CD4-positive, alpha-beta T cell treated with Interleukin-6 for 4 hours (primary cell): ENCODE results near the gene XRCC5.
"Not testable (repeated sequence)": the region's sequence is repeated elsewhere in the genome, so short reads cannot be mapped to it uniquely, and the experiment has no call there.

Experiments used
- DNase-seq: peaks from one replicate; pipeline ENCODE4 v3.0.0-alpha.2; 2020; ENCODE audit warnings: mixed read lengths

The XRCC5 gene

DNA sequence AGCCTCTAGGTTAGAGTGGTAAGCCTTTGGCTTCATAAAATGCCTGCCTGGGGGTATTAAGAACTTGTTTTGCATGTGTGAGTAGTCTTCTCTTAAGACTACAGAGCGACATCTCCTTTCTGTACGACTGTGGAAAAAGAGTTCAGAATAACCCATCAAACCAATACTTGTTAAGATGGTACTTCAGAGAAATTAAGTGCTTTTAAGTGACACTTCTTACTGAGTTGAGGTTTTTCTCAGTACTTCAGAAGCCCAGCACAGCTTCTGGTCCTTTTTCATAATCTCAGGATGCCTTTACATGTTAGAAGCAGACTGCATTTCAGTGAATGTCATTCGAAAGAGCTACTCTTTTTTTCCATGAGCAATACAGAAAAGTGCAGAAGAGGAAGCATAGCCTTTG is 10.8 kb downstream of the XRCC5 start:
- DNase-seq, result no peak

DNA sequence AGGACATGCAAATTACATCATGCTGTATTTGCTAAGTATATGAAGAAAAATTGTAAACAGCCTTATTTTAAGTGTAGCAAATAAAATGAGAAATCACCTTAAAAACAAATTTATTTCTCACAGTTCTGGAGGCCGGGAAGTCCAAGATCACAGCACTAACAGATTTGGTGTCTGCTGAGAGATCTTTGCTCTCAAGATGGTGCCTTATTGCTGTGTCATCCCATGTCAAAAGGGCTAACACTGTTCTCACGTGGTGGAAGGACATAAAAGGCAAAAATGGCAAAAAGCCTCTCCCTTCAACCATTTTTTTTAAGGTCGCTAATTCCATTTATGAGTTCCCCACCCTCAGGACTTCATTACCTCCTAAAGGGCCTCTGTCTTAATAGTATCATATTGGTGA is 12.1 kb downstream of the XRCC5 start:
- no peak for DNase-seq

- no peak for DNase-seq
These were observed 17.8 kb downstream of the XRCC5 start for GRCh38 chr2:216126943-216127342.

- no peak for DNase-seq
These were observed 21.3 kb downstream of the XRCC5 start for GRCh38 chr2:216130346-216130971.

GRCh38 chr2:216131175-216131926 is 22.2 kb downstream of the XRCC5 start:
- DNase-seq, result no peak

GRCh38 chr2:216132585-216132984 is 23.4 kb downstream of the XRCC5 start:
- DNase-seq, result no peak

- DNase-seq, result no peak
These were observed 24.2 kb downstream of the XRCC5 start for GRCh38 chr2:216133397-216133796.

- DNase-seq, result no peak
These were observed 25.9 kb downstream of the XRCC5 start for GRCh38 chr2:216134958-216135541.

GRCh38 chr2:216139884-216140283 is 30.7 kb downstream of the XRCC5 start:
- peak; percentile 43 for DNase-seq

DNA sequence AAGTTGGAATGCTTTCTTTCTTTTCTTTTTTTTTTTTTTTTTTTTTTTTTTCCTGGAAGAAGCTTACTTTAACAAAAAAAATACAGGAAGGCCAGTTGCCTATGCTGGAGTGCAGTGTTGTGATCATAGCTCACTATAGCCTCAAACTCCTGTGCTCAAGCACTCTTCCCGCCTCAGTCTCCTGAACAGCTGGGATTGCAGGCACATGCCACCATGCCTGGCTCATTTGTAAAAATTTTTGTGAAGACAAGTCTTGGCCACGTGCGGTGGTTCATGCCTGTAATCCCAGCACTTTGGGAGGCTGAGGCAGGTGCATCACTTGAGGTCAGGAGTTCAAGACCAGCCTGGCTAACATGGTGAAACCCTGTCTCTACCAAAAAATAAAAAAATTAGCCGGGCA is 32.4 kb downstream of the XRCC5 start:
- DNase-seq, result not testable (repeated sequence)

- DNase-seq, result peak; percentile 12
These were observed 33.4 kb downstream of the XRCC5 start for GRCh38 chr2:216142540-216142939.

GRCh38 chr2:216144372-216144771 is 35.2 kb downstream of the XRCC5 start:
- DNase-seq, result no peak

GRCh38 chr2:216144857-216145256 is 35.7 kb downstream of the XRCC5 start:
- DNase-seq, result no peak

DNA sequence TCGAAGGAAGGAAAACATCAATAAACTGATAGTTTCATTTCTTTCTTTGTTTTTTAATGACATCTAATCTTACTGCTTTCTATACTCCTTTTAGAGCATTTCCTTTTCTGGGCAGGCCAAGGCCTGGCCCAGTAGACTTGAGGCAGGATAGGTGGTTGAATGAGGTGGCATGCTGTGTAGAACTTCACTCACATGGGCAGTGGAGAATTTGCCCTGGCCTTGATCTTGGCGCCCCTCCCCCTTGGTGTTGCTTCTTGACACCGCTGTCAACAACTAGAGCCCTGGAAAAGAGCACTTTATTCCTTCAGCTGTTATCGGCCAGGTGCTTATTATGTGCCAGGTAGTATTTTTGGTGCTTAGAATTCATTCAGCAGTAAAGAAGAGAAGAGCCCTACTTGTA is 37.4 kb downstream of the XRCC5 start:
- DNase-seq, result no peak

DNA sequence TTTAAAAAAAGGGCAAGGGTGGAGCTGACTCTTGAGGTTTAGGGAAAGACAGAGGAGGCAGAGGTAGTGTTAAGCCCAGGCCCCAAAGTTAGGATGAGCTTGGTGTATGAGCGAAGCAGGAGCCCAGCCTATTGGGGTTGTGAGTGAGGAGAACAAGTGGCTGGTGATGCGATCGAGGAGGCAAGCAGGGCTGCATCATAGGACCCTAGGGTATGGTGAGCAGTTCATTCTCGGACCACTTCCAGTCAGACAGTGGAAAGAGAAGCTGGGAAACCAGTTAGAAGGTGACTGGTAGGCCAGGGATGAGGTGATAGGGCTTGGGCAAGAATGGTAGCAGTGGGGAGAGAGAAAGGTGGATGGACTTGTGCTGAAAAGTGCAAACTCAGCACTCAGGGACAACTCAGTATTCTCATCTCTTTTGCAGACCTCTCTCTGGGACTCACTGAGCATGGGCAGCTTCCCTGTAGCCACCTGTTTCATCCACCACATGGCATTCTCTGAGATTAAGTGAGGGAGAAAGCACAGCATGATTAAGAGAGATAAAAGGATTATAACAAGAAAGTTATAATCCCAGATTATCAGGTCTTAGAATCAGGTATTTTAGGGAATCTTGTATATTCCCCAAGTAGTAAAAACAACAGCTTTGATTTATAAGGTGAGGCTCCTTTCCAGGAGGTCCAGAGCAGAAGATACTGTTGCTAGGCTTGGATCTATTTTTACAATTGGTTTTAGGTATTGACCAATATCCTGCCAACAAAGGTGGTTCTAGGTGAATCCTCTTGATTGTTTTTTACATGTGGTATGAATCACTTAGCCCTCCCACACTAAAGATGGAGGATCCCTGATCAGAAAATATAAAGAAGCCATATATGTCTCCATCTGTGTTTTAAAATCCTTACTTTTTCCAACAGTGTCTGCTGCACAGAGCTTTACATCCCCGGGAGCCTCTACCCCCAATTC is 38.3 kb downstream of the XRCC5 start:
- no peak for DNase-seq

GRCh38 chr2:216148983-216149382 is 39.8 kb downstream of the XRCC5 start:
- no peak for DNase-seq

DNA sequence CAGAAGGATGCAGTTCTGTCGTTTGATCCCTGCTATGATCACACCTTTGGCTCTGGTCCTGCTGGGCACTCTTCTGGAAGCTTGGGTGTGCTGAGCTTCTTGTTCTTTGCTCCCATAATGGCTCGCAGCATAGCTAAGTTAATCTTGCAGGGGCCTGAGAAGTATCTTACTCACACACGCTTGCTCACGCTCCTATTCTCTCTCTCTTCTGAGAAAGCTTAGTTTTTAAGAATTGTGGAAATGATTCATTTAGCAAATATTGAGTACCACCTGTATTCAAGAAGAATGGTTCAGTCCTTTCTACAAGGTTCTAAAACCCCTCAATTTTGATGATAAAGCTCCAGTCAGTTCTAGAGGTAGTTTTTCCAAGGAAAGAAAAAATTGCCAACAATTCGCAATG is 40.6 kb downstream of the XRCC5 start:
- DNase-seq, result no peak

GRCh38 chr2:216151313-216152025 is 42.3 kb downstream of the XRCC5 start:
- DNase-seq, result no peak

- DNase-seq, result no peak
These were observed 46.8 kb downstream of the XRCC5 start for GRCh38 chr2:216155954-216156353.

DNA sequence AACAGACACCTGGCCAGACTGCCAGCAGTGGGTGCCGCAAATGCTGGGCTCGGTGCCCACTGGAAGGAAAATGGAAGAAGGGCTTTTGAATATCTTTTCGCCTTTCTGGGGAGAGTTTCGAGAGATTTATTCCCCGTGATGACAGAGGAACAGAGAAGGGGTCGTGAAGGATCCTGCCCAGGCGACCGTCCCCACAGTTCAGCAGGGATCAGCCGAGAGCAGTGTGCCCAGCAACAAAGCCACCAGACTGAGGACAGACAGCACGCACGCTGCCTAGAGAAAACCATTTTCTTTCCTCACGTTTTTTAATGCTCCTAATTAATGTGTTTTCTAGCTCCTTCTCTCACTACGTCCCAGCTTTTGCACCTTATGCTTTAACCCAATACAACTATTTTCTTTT is 47.7 kb downstream of the XRCC5 start:
- no peak for DNase-seq

GRCh38 chr2:216159144-216159543 is 50.0 kb downstream of the XRCC5 start:
- DNase-seq, result no peak

DNA sequence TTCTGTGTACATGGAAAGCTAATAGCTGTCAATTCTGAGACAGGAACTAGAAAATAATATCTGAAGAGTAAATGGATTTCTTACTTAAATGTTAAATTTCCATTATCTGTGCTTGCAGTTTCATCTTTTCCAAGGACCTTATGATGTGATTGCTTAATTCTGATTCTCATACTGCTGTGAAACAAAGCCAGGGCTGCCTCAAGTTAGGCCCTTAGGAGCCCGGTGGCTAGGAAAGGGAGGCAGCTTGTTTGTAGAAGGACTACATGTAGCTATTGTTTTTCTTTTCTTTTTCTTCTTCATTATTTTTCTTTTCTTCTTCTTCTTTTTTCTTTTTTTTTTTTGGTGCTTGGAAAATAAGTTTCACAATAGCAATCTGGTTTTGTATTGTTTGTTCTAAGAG is 50.5 kb downstream of the XRCC5 start:
- no peak for DNase-seq
